Mesenchymal stem cell (in vitro differentiated cells and primary cell): Measurements from ENCODE around the gene GALNT2.
A peak's percentile ranks its signal among the peaks of the same experiment; 100 is the strongest.

Experiments used
- DNase-seq: peaks from one replicate; pipeline ENCODE4 v3.0.0-alpha.2; 2013
- H2AFZ ChIP-seq: one replicate; pipeline ENCODE4 v1.6.1; 2013; ENCODE audit warnings: low read depth, mild to moderate bottlenecking, control low read depth, inconsistent platforms, low read length, moderate library complexity
- H2AK5ac ChIP-seq: 2 replicates; pipeline ENCODE4 v1.6.1; 2013; ENCODE audit warnings: low read length, moderate library complexity, mild to moderate bottlenecking, inconsistent platforms; ENCODE audit not compliant: severe bottlenecking
- H2BK120ac ChIP-seq: one replicate; pipeline ENCODE4 v1.6.1; 2013; ENCODE audit warnings: low read depth, mild to moderate bottlenecking, inconsistent platforms, low read length, moderate library complexity
- H2BK12ac ChIP-seq, 2 experiments: one replicate each; pipeline ENCODE4 v1.6.1; 2013; ENCODE audit warnings: inconsistent platforms in 2 of 2, low read length in 2 of 2, mild to moderate bottlenecking in 2 of 2, moderate library complexity in 2 of 2, control low read depth in 1 of 2
- H2BK15ac ChIP-seq: one replicate; pipeline ENCODE4 v1.6.1; 2013; ENCODE audit warnings: mild to moderate bottlenecking, low read depth, inconsistent platforms; ENCODE audit not compliant: poor library complexity, severe bottlenecking
- H2BK5ac ChIP-seq: 2 replicates; pipeline ENCODE4 v1.6.1; 2013; ENCODE audit warnings: low read depth, mild to moderate bottlenecking, low read length, control low read depth, inconsistent platforms; ENCODE audit not compliant: poor library complexity, severe bottlenecking
- H3K14ac ChIP-seq, 2 experiments: one replicate each; pipeline ENCODE4 v1.6.1; 2013; ENCODE audit warnings: inconsistent platforms in 2 of 2, low read length in 2 of 2, control low read depth in 1 of 2, mild to moderate bottlenecking in 1 of 2, moderate library complexity in 1 of 2
- H3K18ac ChIP-seq, 2 experiments: one replicate each; pipeline ENCODE4 v1.6.1; 2013; ENCODE audit warnings: inconsistent platforms in 2 of 2, low read length in 2 of 2, control low read depth in 1 of 2, low read depth in 1 of 2, mild to moderate bottlenecking in 1 of 2
- H3K23ac ChIP-seq, 2 experiments: one replicate each; pipeline ENCODE4 v1.6.1; 2013; ENCODE audit warnings: inconsistent platforms in 2 of 2, low read length in 2 of 2, mild to moderate bottlenecking in 2 of 2, moderate library complexity in 2 of 2, control low read depth in 1 of 2
- H3K27ac ChIP-seq: 2 replicates; pipeline ENCODE4 v1.5.1; 2013; ENCODE audit warnings: mild to moderate bottlenecking, moderate library complexity, low read length, control low read depth, inconsistent platforms; ENCODE audit not compliant: poor library complexity, severe bottlenecking
- H3K27me3 ChIP-seq, 2 experiments: 2 replicates each; pipeline versions ENCODE4 v1.6.1 to v1.7.0; 2013; ENCODE audit warnings: low read length in 2 of 2, mild to moderate bottlenecking in 2 of 2, moderate library complexity in 2 of 2, control low read depth in 1 of 2, inconsistent platforms in 1 of 2; ENCODE audit not compliant: control insufficient read depth in 1 of 2, insufficient read depth in 1 of 2
- H3K36me3 ChIP-seq, 2 experiments: 2 replicates each; pipeline versions ENCODE4 v1.6.1 to v1.7.0; 2013; ENCODE audit warnings: low read length in 2 of 2, control low read depth in 1 of 2, inconsistent platforms in 1 of 2, low read depth in 1 of 2, mild to moderate bottlenecking in 1 of 2; ENCODE audit not compliant: insufficient read depth in 2 of 2, control insufficient read depth in 1 of 2
- H3K4ac ChIP-seq, 2 experiments: one replicate each; pipeline ENCODE4 v1.6.1; 2013; ENCODE audit warnings: inconsistent platforms in 2 of 2, low read length in 2 of 2, mild to moderate bottlenecking in 2 of 2, moderate library complexity in 2 of 2, control low read depth in 1 of 2, low read depth in 1 of 2
- H3K4me1 ChIP-seq: 2 replicates; pipeline ENCODE4 v1.6.1; 2013; ENCODE audit warnings: low read depth, low read length, control low read depth; ENCODE audit not compliant: control insufficient read depth, insufficient read depth
- H3K4me2 ChIP-seq: 2 replicates; pipeline ENCODE4 v1.6.1; 2013; ENCODE audit warnings: low read length, mild to moderate bottlenecking, inconsistent platforms; ENCODE audit not compliant: poor library complexity, severe bottlenecking
- H3K4me3 ChIP-seq, 2 experiments: 2 replicates each; pipeline versions ENCODE4 v1.5.1 to v1.7.0; 2013; ENCODE audit warnings: low read length in 2 of 2, mild to moderate bottlenecking in 2 of 2, control low read depth in 1 of 2, low read depth in 1 of 2; ENCODE audit not compliant: insufficient read depth in 1 of 2
- H3K79me1 ChIP-seq: replicated peaks from 2 replicates; pipeline ENCODE4 v1.6.1; 2013; ENCODE audit warnings: mild to moderate bottlenecking, control low read depth, low read length, inconsistent platforms; ENCODE audit not compliant: poor library complexity, severe bottlenecking
- H3K9ac ChIP-seq: 2 replicates; pipeline ENCODE4 v1.7.0; 2013; ENCODE audit warnings: mild to moderate bottlenecking, low read length, moderate library complexity
- H3K9me3 ChIP-seq: 2 replicates; pipeline ENCODE4 v1.7.0; 2013; ENCODE audit warnings: mild to moderate bottlenecking, low read length; ENCODE audit not compliant: control insufficient read depth
- H4K8ac ChIP-seq: one replicate; pipeline ENCODE4 v1.6.1; 2013; ENCODE audit warnings: inconsistent platforms, mild to moderate bottlenecking, low read length, moderate library complexity
- H4K91ac ChIP-seq: one replicate; pipeline ENCODE4 v1.6.1; 2013; ENCODE audit warnings: mild to moderate bottlenecking, low read length, inconsistent platforms
- WGBS: methylation state at CpG from one replicate; pipeline ENCODE4 v1.1.7; 2013; ENCODE audit warnings: mixed read lengths; 5-methylcytosine and 5-hydroxymethylcytosine counted together

The GALNT2 gene

GRCh38 chr1:230102046-230102445 is 35.0 kb downstream of the GALNT2 start:
- Histone ChIP-seq H3K4ac (peak overlapping the region in 1 of 2 experiments; percentile 24), H2BK15ac (no peak overlapping the region), H2BK120ac (peak overlapping the region; percentile 34), H3K14ac (no peak overlapping the region), H3K27ac (no peak overlapping the region), H3K9me3 (no peaks in the 10 kb centered on the region), H4K91ac (no peak overlapping the region), H3K4me2 (no peak overlapping the region), H3K4me1 (peaks cover 36% of the 10 kb centered on the region), H2BK12ac (no peak overlapping the region), H3K79me1 (peaks cover 20% of the 10 kb centered on the region), H3K9ac (no peak overlapping the region), H3K23ac (no peak overlapping the region), H3K18ac (no peak overlapping the region), H2AFZ (no peak overlapping the region), H4K8ac (no peak overlapping the region), H3K27me3 (no peaks in the 10 kb centered on the region), H3K36me3 (peaks cover 3 to 9% of the 10 kb centered on the region in 2 experiments), H3K4me3 (no peak overlapping the region), H2BK5ac (no peak overlapping the region), H2AK5ac (peak overlapping the region; percentile 75)
- 54% methylated on average over 5 of the region's 5 CpGs for WGBS
- no peak for DNase-seq

- Histone ChIP-seq H3K9ac (no peak overlapping the region), H3K14ac (no peak overlapping the region), H3K18ac (peak overlapping the region in 1 of 2 experiments; percentile 66), H4K91ac (no peak overlapping the region), H3K4me2 (no peak overlapping the region), H3K27me3 (no peaks in the 10 kb centered on the region), H2AFZ (no peak overlapping the region), H3K4ac (peak overlapping the region; percentile 42 to 59), H3K9me3 (no peaks in the 10 kb centered on the region), H2BK15ac (no peak overlapping the region), H3K23ac (no peak overlapping the region), H2BK120ac (no peak overlapping the region), H2BK5ac (no peak overlapping the region), H2BK12ac (peak overlapping the region in 1 of 2 experiments; percentile 10), H4K8ac (no peak overlapping the region), H3K4me3 (no peak overlapping the region), H2AK5ac (no peak overlapping the region), H3K4me1 (peaks cover 39% of the 10 kb centered on the region), H3K27ac (no peak overlapping the region), H3K79me1 (peaks cover 19% of the 10 kb centered on the region), H3K36me3 (peaks cover 3 to 5% of the 10 kb centered on the region in 2 experiments)
- 18% methylated on average over 4 of the region's 4 CpGs for WGBS
- peak; percentile 39 for DNase-seq
Observed at GRCh38 chr1:230102472-230102871, 35.4 kb downstream of the GALNT2 start.

- Histone ChIP-seq H3K4me2 (peak overlapping the region; percentile 10), H3K18ac (peak overlapping the region; percentile 26 to 70), H2BK120ac (peak overlapping the region; percentile 71), H2BK15ac (peak overlapping the region; percentile 63), H3K9ac (peak overlapping the region; percentile 76), H3K23ac (no peak overlapping the region), H3K14ac (no peak overlapping the region), H3K27ac (peak overlapping the region; percentile 84), H2AK5ac (peak overlapping the region; percentile 80), H3K27me3 (no peaks in the 10 kb centered on the region), H3K9me3 (no peaks in the 10 kb centered on the region), H3K79me1 (peaks cover 22% of the 10 kb centered on the region), H3K4me3 (no peak overlapping the region), H4K8ac (no peak overlapping the region), H2BK5ac (no peak overlapping the region), H3K36me3 (peaks cover 4 to 6% of the 10 kb centered on the region in 2 experiments), H2AFZ (no peak overlapping the region), H3K4ac (peak overlapping the region in 1 of 2 experiments; percentile 53), H3K4me1 (peaks cover 42% of the 10 kb centered on the region), H4K91ac (no peak overlapping the region), H2BK12ac (no peak overlapping the region)
- WGBS: 71% methylated on average over 5 of the region's 5 CpGs
- peak; percentile 41 for DNase-seq
Observed at GRCh38 chr1:230103306-230104173, 36.5 kb downstream of the GALNT2 start.
